GM19452 (cell line): ENCODE results near the gene CBX6.
"Not testable (repeated sequence)": the region's sequence is repeated elsewhere in the genome, so short reads cannot be mapped to it uniquely, and the experiment has no call there.

Source experiments
- ATAC-seq: cut with Tn5 transposase; IDR thresholded peaks from one replicate; pipeline ENCODE4 v1.9.1; 2021; ENCODE audit not compliant: unreplicated experiment

CBX6 gene

DNA sequence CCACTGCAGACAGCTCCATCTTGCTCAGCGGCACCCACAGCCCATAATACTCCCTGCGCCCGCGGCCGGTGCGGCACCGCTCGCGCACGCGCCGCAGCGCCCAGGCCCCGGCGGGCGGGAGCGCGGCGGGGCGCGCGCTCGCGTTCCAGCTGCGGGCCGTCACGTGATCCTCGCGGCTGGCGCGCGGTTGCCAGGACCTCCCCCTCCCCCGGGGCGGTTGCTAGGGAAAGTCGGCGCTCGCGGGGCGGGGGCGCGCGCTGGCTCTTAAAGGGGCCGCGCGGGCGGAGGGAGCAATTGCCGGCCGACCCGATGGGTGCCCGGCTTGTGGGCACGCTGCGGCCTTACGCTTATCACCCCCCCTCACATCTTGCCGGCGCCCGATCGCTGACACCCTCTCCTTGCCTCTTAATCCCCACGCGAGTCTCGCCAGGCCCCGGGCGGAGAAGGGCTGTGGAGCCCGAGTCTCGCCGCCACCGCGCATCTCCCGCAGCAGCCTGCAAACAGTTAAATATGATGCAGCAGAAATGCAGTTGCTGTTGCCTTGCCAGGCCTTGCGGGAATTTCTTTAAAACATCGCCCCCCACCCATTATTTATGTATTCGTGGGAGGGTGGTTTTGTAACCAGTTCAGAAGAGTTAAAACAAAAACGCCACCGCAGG lies at the start of gene CBX6:
TSS of gene CBX6 (minus strand) at position 45 of the 659 bp plus-strand sequence. CDS start at position 19, 26 bp downstream.
- peak; percentile 67 for ATAC-seq

DNA sequence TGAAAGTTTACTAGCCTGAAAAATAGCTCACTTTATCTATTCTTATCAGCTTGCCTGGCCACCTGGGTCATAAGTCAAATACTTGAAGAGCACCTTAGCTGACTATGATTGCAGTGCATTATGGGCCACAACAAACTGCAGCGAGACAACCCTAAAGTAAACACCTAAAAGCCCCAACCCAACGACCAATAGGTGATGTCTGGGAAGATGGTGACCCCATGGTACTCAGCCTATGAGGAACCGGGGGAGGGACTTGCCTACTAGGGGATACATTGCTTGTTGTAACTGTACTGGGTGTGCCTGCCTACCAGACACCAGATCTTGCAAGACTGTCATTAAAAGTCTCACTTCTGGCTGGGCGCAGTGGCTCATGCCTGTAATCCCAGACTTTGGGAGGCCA lies 49.8 kb upstream of the CBX6 start:
- ATAC-seq = no peak

DNA sequence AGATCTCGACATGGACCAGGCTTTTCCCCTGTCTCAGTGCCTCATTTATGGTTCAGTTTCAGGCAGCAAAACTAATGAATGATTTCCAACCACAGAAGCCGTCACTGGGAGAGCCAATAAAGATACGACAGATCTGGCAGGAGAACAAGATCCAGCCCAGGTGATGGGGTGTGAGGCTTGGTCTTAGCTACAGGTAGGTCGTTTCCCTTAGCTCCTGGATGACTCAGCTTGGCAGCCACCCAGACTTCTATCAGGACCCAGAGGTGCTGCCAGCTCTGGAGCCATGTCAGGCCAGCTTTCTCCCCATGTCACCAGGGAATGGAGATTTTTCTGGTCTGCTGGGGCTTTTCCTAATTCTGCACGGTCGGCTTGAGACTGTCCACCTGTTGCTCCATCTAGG lies 49.1 kb upstream of the CBX6 start:
- ATAC-seq = no peak

DNA sequence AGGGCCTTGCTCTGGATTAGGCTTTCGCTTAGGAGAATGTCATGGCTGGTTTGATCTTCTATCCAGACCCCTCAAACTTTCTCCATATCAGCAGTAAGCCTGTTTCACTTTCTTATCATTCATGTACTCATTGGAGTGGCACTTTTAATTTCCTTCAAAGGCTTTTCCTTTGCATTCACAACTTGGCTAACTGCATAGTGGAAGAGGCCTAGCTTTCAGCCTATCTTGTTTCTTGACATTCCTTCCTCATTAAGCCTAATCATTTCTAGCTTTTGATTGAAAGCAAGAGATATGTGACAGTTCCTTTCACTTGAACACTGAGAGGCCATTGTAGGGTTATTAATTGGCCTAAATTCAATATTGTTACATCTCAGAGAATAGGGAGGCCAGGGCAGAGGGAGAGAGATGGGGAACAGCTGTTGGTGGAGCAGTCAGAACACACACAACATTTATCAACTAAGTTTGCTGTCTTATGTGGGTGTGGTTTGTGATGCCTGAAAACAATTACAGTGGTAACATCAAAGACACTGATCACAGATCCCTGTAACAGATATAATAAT lies 47.7 kb upstream of the CBX6 start:
- ATAC-seq = no peak

DNA sequence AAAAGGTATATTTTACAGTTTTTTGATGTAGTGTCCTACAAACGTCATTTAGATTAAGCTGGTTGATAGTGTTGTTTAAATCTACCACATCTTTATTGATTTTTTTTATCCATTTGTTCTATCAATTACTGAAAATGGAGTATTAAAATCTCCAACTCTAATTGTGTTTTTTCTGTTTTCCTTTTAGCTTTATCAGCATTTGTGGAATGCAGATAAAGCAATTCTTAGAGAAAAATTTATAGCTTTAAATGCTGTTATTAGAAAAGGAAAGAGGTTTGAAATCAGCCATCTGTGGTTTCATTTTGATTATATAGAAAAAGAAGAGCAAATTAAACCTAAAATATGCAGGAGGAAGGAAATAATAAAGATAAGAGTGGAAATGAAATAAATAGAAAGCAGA lies 39.4 kb upstream of the CBX6 start:
- ATAC-seq = no peak

DNA sequence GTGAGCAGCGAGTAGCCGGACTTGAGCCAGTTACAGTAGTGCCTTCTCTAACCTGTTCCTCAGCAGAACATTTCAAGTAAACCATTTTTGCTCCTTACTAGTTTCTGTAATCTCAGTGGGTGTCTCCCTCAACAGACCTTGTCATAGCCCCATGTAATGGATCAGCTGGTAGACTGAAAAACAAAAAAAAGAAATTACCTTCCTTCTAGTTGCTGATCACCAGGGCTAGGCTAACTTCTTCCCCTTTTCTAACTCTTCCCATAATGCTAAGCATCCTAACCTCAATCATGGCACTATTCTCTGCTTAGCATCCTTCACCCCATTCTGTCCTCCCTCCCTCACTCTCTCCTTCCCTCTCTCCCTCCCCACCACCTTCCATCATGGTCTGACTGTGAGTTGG lies 35.8 kb upstream of the CBX6 start:
- ATAC-seq = no peak

DNA sequence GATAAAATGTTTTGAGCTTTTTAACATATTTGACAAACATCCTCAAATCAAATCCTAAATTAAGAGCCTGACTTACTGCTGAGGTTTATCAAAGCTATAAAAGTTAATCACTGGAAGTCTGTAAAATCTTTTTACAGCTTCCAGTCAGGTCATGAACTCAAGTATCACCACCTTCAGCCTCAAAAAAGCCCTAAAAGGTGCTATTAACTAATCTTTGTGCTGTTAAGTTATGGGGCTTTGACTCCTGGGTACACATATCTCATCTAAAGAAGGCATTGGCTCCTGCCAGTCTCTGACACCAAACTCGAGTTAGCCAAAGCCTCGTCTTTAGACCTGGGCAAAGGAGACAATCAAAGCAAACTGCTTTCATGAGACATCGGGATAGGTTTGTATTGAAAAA lies 34.0 kb upstream of the CBX6 start:
- ATAC-seq = no peak

DNA sequence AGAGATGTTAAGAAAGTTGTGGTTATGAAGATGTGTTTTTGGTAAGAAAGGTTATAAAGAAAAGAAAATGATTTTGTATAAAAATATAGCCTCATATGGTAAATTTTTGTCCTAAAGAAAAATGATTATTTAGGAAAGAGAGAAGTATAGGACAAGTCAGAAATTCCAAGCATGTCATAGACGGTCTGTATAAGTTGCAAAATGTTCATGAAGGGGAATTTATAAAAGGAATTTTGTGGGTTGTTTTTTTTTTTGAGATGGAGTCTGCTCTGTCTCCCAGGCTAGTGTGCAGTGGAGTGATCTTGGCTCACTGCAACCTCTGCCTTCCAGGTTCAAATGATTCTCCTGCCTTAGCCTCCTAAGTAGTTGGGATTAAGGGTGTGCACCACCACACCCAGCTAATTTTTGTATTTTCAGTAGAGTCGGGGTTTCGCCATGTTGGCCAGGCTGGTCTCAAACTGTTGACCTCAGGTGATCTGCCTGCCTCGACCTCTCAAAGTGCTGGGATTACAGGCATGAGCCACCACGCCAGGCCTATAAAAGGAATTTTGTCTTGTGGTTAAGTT lies 32.1 kb upstream of the CBX6 start:
- ATAC-seq = not testable (repeated sequence)

DNA sequence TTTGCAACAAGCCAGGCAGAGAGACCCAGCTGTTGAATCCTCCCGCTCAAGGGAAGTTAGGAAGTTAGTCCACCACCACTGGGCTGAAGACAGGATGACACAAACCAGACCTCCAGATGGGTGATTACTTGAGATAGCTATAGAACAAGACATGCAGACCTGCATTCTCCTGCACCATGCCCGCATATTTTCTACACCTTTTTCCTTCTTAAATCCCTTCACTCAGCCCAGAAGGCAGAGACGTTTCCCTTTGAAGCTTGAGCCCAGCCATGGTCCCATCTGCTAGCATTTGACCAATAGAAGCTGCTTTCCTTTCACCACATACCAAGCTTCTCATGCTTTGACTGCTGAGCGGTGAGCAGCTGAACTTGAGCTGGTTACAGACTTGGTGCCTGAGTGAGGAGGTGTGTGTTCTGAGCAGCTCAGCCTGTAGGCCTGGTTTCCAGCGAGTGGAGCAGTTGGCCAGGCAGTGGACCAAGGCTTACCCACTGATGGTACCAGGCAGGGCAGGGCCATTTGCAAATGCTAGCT lies 29.2 kb upstream of the CBX6 start:
- ATAC-seq = no peak

DNA sequence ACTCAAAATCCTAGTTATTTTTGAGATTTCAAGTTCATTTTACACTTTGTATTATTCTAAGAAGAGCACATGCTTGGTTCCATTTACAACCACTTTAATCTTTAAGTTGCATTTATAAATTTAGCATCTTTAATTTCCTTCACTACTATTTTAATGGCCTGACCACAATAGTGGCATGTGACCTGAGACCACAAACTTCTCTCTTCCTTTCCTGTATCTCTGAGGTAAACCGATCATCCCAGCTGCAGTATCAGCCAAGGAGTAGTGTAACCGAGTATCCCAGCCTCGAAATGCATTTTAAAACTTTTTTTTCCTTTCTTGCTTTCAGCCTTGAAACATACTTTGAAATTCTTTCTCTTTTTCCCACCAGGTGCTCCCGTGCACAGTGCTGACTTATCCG lies 28.7 kb upstream of the CBX6 start:
- ATAC-seq = no peak

DNA sequence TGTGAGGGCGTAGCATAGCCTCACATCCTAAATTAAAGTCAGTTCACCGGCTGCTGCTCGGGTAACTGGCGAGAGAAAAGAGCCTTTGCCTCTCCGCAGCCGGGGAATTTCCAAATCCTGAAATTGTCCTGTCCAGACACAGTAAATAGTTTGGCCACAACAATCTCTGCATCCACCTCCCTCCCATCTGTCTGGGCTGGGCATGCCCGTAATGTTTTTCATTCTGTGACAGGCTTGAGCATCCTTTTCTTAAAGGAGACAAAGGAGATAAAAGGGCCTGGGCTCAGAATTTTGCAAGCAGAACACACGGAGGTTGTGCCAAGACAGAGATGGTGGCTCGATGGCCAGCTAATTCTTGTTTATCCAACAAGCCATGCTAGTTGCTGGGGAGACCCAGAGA lies 19.2 kb upstream of the CBX6 start:
- ATAC-seq = no peak

DNA sequence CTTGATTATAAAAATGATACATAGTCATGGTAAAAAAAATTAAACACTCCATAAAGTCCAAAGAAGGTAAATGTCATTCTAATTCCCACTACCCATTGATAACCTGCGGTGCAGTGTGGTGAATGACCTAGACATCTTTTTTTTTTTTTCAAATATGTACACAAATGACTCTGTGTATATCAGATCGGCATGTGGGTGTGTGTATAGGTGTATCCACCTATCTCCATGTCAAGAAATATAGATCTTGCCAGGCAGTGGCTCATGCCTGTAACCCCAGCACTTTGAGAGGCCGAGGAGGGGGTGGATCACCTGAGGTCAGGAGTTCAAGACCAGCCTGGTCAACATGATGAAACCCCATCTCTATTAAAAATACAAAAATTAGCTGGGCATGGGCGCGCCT lies 18.4 kb upstream of the CBX6 start:
- no peak for ATAC-seq

DNA sequence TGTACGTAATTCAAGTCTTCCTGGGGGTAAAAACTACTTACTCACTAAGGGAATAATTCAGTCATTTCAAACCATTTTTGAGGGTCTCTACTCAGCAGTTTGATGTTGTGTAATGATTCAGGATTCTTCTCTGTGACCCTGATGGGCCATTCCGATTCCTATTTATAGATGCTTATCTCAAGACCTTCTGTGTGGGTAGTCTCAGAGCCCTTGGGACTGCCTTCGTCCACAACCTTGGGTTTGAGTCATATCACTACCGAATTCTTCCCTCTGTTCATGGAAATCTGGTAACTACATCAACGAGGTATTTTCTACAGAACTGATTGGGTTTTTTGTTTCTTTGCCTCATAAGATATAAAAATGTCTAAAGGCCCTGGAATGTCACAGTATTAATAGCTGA lies 14.3 kb upstream of the CBX6 start:
- ATAC-seq = no peak

DNA sequence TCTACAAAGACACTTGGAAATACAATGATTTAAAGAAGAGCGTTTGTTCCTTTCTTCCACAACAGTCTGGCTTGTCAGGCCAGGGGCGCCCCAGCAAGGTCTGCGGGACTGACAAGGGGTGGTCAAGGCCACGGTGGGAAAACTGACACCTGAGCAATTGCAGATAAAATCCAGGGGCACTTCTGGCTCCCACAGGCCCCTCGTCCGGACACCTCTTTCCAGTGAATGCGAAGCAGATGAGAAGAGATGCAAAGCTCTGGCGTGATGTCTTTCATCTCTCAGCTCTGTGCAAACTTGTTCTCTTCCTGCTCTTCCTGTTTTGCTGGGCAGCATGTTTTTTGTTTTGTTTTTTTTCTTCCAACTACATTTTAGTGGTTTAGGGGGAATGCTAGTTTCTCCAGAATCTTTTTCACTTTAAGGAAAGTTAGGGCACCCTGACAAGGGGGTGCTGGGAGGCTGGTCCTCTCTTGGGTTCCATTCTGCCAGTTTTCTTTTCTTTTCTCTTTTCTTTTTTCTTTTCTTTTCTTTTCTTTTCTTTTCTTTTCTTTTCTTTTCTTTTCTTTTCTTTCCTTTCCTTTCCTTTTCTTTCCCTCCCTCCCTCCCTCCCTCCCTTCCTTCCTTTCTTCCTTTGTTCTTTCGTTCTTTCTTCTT lies 11.1 kb upstream of the CBX6 start:
- ATAC-seq = no peak

DNA sequence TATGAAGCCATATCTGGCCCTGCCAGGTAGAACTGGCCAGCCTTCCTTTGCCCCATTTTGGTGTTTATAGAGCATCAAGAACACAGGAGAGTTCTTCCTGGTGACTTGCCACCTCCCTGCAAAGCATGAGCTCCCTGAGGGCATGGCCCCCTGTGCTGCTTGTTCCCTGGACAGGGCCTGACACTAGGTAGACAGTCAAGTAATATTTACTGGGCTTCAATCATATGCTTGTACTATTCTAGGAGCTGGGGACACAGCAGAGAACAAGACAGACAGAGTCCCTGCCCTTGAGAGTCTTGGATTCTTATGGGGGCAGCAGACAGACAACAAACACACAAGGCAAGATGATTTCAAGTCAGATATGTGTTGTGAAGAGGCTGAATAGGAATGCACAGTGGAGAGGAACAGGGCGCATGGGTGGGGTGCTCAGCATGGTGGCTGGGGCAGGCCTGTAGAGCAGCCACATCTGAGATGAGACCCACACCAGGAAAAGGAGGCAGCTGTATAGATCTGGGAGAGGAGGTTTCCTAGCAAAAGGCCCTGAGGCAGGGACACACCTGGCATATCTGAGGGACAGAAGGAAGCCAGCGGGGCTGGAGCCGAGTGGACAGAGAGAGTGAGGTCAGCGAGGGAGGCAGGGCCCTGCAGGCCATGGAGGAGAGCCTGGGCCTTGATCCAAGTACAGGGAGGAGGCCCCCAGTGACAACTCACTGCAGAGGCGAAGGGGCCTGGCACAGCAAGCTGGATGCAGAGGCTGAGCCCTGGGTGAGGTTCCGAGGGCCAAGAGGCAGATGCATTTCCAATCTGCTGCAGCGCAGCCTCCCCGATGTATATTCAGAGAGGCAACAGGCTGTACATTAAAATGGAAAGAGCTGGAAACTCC lies 10.2 kb upstream of the CBX6 start:
- no peak for ATAC-seq

DNA sequence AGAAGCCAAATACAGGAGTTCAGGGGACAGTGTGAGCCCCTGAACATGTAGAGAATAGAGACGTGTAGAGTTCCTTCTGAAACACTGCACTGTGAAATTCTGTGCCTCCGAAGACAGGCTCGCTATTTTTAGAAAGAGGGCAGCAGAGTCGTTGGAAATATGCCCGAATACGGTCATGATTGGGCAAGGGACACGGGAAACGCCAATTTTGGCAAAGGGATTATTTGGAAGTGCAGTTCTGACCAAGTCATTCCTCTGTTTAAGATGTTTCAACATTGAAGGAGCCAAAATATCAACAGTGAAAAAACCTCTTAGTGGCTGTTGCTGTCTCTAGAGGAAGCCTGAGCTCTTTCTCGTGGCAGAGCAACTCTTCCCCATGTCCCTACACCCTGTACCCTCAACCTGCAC lies 9.5 kb upstream of the CBX6 start:
- ATAC-seq = no peak

DNA sequence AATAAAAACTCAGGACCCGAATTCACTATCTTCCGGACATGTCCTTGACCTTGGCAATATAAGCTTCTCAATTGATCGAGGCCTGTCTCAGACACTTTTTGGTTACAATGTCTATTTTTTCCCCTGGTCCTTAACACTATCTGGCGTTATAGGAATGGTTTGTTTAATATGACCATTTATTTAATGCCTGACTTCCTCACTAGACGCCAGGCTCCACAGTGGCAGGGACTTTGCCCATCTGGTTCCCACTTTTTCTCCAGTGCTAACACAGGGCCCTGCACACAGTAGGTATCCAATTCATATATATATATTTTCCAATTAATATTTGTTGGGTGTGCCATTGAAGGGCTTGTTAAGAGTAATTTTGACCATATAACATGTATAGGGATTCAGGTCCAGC lies 7.9 kb upstream of the CBX6 start:
- ATAC-seq = no peak

DNA sequence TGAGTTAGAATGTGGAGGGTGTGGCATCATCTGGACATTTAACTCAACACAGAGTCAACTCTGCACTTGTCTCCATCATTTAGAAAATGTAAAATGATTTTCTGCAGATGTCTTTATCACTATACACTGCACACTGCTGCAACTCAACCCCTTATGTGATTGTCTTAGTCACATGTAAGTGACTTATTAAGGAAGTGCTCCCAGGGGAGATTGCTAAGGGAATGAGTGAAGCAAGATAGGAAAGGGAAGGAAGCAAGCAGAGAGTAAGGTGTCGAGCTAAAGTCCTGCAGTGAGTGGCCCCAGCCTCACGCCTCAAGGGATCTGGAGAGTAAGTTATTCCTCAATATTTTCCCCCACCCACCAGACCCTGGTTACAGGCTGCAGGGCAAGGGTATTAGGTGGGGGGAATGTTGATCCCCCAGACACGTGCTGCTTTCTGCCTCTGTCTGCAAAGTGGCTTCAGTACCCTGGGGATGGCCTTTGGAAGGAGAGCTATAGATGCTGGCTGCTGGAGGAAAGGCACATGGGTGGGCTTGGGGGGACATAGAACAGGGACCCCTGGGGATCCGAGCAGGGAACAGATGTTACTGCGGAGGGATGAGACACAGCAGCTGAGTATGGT lies 7.2 kb upstream of the CBX6 start:
- no peak for ATAC-seq

DNA sequence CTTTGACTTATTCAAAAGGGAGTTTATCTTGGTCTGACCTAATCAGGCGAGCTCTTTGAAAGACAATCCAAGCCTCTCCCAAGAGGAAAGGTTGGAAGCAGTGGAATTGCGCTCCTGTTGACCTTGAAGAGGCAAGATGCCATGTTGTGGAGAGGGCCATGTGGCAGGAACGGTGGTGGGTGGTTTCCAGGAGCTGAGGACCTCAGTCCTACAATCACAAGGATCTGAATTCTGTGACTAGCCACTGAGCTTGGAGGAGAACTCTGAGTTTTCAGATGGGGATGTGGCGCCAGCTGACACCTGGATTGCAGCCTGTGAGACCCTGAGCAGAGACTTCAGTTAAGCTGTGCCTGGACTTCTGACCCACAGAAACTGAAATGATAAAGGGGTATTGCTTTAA lies 6.0 kb upstream of the CBX6 start:
- no peak for ATAC-seq

DNA sequence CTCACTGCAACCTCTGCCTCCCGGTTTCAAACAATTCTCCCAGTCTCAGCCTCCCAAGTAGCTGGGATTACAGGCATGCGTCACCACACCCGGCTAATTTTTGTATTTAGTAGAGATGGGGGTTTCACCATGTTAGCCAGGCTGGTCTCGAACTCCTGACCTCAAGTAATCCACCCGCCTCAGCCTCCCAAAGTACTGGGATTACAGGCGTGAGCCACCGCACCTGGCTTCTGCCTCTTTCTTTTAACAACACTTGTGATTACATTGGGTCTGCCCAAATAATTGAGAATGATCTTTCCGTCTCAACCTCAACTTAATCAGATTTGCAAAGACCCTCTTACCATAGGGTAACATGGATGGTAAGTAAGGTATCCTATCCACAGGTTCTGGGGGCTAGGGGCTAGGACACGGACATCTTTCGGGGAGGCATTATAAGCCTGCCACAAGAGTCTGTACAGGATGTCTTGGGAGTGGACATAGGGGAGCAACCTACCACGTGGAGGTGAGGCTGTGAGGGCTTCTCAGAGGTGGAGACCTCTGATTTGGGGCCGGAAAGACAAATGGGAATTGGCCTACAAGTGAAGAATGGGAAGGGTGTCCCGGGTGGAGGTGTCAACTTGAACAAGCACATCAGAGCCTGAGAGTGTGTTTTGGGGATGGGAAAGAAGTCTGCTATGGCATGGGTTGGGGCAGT lies 2.7 kb upstream of the CBX6 start:
- ATAC-seq = no peak
